ENCODE data around the gene GYG1. TPM values are rescaled to one million over a fixed set of nuclear protein-coding genes. Genes with fewer than 3 reads are reported as not detected.

GYG1 gene
- total and polyA plus RNA-seq, 2 of the 4 experiments (the other 2 are of a cell fraction): 48.4 to 90.3 TPM

DNA sequence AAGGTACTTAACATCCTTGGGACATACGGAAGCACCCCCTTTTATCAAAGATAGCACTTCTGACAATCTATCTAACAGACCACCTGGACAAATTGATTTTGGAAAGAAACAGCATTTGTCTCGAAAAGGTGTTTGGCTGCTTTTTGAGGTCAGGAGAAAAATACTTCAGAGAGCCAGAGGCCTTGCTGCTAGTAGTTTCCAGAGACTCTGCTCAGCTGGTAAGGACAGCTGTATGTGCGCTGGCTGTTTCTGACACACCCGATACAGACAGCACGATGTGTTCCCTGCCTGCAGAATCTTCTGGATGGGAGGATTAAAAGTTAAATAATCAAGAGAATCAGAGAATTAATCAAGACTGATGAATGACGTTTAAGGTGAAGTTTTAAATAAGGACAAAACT, 15.6 kb upstream of the GYG1 start:
- ATAC-seq (ENCODE audit: low read depth): no peak
- Histone ChIP-seq H3K27ac (ENCODE audit: insufficient read depth, low read length) (no peak overlapping the region), H3K4ac (ENCODE audit: low read depth, low read length) (no peak overlapping the region), H4K91ac (ENCODE audit: insufficient read depth, low read depth, low read length) (no peak overlapping the region), H3K56ac (ENCODE audit: extremely low read depth, insufficient read depth, low read length) (no peak overlapping the region), H4K8ac (ENCODE audit: low read depth in 2 of 2, low read length in 2 of 2) (no peak overlapping the region), H3K4me1 (ENCODE audit: control insufficient read depth, insufficient read depth, low read length) (peaks cover 3% of the 10 kb centered on the region; the same call in 1 of the 2 replicates), H2BK15ac (ENCODE audit: low read depth, low read length) (no peak overlapping the region), H3K9me3 (ENCODE audit: control insufficient read depth, insufficient read depth, low read length) (no peaks in the 10 kb centered on the region), H2BK5ac (ENCODE audit: low read depth, low read length, poor library complexity, severe bottlenecking) (no peak overlapping the region), H3K14ac (replicated peaks; ENCODE audit: low read depth, low read length) (no peak overlapping the region), H2BK20ac (ENCODE audit: low read depth, low read length) (no peak overlapping the region), H3K4me3 (ENCODE audit: insufficient read depth, low read depth, low read length) (no peak overlapping the region), H2AK9ac (replicated peaks; ENCODE audit: low read depth, low read length, poor library complexity) (no peak overlapping the region), H3K79me1 (ENCODE audit: low read depth in 1 of 2, low read length in 2 of 2) (no peaks in the 10 kb centered on the region), H4K20me1 (ENCODE audit: insufficient read depth, low read length) (no peaks in the 10 kb centered on the region), H3K9me1 (ENCODE audit: insufficient read depth, low read length) (no peaks in the 10 kb centered on the region), H3K27me3 (ENCODE audit: control insufficient read depth, insufficient read depth, low read length) (no peaks in the 10 kb centered on the region), H2BK120ac (ENCODE audit: low read depth, low read length) (no peak overlapping the region), H3K36me3 (ENCODE audit: control insufficient read depth, insufficient read depth, low read length) (no peaks in the 10 kb centered on the region), H2AK5ac (ENCODE audit: low read depth, low read length) (no peak overlapping the region), H3K9ac (ENCODE audit: low read depth, low read length) (no peak overlapping the region), H2AFZ (replicated peaks; ENCODE audit: low read length, poor library complexity) (no peak overlapping the region), H3K18ac (ENCODE audit: low read depth, low read length) (no peak overlapping the region), H3K23ac (ENCODE audit: low read depth, low read length) (no peak overlapping the region), H3K4me2 (ENCODE audit: low read depth, low read length) (no peak overlapping the region), H4K5ac (ENCODE audit: low read depth, low read length) (no peak overlapping the region)
- CTCF ChIA-PET: no interaction called here
- WGBS, 2 experiments (ENCODE audit: extremely low coverage in 2 of 2, insufficient read length in 1 of 2): 100% methylated on average over 1 of the region's 6 CpGs; no CpG with 5 or more reads in 1 of the 2 experiments
- POLR2A ChIA-PET (ENCODE audit: unreplicated experiment): no interaction called here
- no peak for DNase-seq
- dilution Hi-C loops (cut with HindIII; ENCODE audit: low sequenced_read_pairs, unreplicated experiment) (no loop called here), in situ Hi-C loops (cut with MboI; ENCODE audit: low sequenced_read_pairs) (no loop called here), intact Hi-C loops (cut with micrococcal nuclease) (no loop called here)
- BruUV-seq (replicated peaks): no TSS peak
- TF ChIP-seq MXI1 (IDR thresholded peaks at IDR 0.05; ENCODE audit: borderline replicate concordance, low read depth, low read length): no peak
- TF ChIP-seq CEBPB (IDR thresholded peaks at IDR 0.05; ENCODE audit: low read depth, low read length): no peak
- no peak for TF ChIP-seq ELK1 (IDR thresholded peaks at IDR 0.05; ENCODE audit: borderline replicate concordance, low read depth, low read length)
- TF ChIP-seq RFX5 (IDR thresholded peaks at IDR 0.05; ENCODE audit: low read depth, low read length): no peak
- no peak for TF ChIP-seq RAD21 (IDR thresholded peaks at IDR 0.05; ENCODE audit: low read length)
- TF ChIP-seq MAZ (IDR thresholded peaks at IDR 0.05; ENCODE audit: borderline replicate concordance, low read depth, low read length): no peak
- TF ChIP-seq SMC3 (IDR thresholded peaks at IDR 0.05; ENCODE audit: low read depth, low read length): no peak
- no peak for TF ChIP-seq CTCF (conservative IDR thresholded peaks at IDR 0.05; ENCODE audit: low read depth, low read length)
- TF ChIP-seq, protein P1, sequence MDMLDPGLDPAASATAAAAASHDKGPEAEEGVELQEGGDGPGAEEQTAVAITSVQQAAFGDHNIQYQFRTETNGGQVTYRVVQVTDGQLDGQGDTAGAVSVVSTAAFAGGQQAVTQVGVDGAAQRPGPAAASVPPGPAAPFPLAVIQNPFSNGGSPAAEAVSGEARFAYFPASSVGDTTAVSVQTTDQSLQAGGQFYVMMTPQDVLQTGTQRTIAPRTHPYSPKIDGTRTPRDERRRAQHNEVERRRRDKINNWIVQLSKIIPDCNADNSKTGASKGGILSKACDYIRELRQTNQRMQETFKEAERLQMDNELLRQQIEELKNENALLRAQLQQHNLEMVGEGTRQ (IDR thresholded peaks at IDR 0.05; ENCODE audit: low read depth, low read length): no peak
- TF ChIP-seq NFE2L2 (IDR thresholded peaks at IDR 0.05; ENCODE audit: low read depth, low read length): no peak
- no peak for TF ChIP-seq MAFK (IDR thresholded peaks at IDR 0.05; ENCODE audit: low read depth, low read length)
- TF ChIP-seq RCOR1 (IDR thresholded peaks at IDR 0.05; ENCODE audit: insufficient replicate concordance, low read length): no peak
- TF ChIP-seq POLR2A (IDR thresholded peaks at IDR 0.05; ENCODE audit: low read depth, low read length): no peak
- TF ChIP-seq CHD1 (IDR thresholded peaks at IDR 0.05; ENCODE audit: low read depth, low read length): no peak
- no peak for TF ChIP-seq BHLHE40 (IDR thresholded peaks at IDR 0.05; ENCODE audit: low read depth, low read length)
- TF ChIP-seq FOS (IDR thresholded peaks at IDR 0.05; ENCODE audit: low read depth, low read length): no peak
